ENCODE data around the gene CLSTN2.

GRCh38 chr3:140122183-140122582, 187.2 kb downstream of the CLSTN2 start:
- TF ChIP-seq EZH2 (IDR thresholded peaks at IDR 0.05; ENCODE audit: low read depth) = no peak
- no peak for TF ChIP-seq CTCF (conservative IDR thresholded peaks at IDR 0.05)

All from PC-9 (cell line).